Naive thymus-derived CD4-positive, alpha-beta T cell (primary cell): ENCODE results near the gene FUZ. TPM values are rescaled to one million over a fixed set of nuclear protein-coding genes. Genes with fewer than 3 reads are reported as not detected.

Experiments used
- ATAC-seq: fragments of 150-1000 bp; cut with Tn5 transposase; 2 replicates; pipeline ENCODE4 v1.10.0; 2021; ENCODE audit warnings: mild to moderate bottlenecking, moderate library complexity
- CTCF ChIA-PET: fragments of 350-600 bp; sonication (Branson Sonifier 250); formaldehyde crosslinking; loops from one replicate; lab custom pipeline; 2021; ENCODE audit warnings: antibody characterized with exemption; lab: Charles Lee
- POLR2A ChIA-PET: fragments of 350-600 bp; sonication (Branson Sonifier 250); formaldehyde crosslinking; loops from one replicate; lab custom pipeline; 2021; ENCODE audit warnings: antibody characterized with exemption, inconsistent platforms; lab: Charles Lee
- DNase-seq, 9 donors: peaks; one replicate each; pipeline versions ENCODE4 v3.0.0 to v3.0.0-alpha.2; 2020 to 2022; ENCODE audit warnings: mixed read lengths in 1 of 9
- H3K27ac ChIP-seq: one replicate; pipeline ENCODE4 v1.7.0; 2013; ENCODE audit warnings: mild to moderate bottlenecking, low read depth, low read length, moderate library complexity
- H3K27me3 ChIP-seq, 2 donors: one replicate each; pipeline ENCODE4 v1.7.0; 2013; ENCODE audit warnings: low read length in 2 of 2, mild to moderate bottlenecking in 2 of 2, moderate library complexity in 2 of 2; ENCODE audit not compliant: control insufficient read depth in 2 of 2, insufficient read depth in 2 of 2
- H3K36me3 ChIP-seq, 3 experiments: 1 replicate in 2 of 3; 2 replicates in 1 of 3; pipeline ENCODE4 v1.7.0; 2013; ENCODE audit warnings: low read length in 3 of 3, mild to moderate bottlenecking in 3 of 3, moderate library complexity in 1 of 3; ENCODE audit not compliant: insufficient read depth in 3 of 3, control insufficient read depth in 2 of 3
- H3K4me1 ChIP-seq, 2 donors: one replicate each; pipeline ENCODE4 v1.7.0; 2013; ENCODE audit warnings: low read length in 2 of 2, mild to moderate bottlenecking in 2 of 2, moderate library complexity in 1 of 2; ENCODE audit not compliant: control insufficient read depth in 2 of 2, insufficient read depth in 2 of 2
- H3K4me3 ChIP-seq: 2 replicates; pipeline ENCODE4 v1.7.0; 2013; ENCODE audit warnings: mild to moderate bottlenecking, low read length
- H3K9me3 ChIP-seq, 3 experiments: 1 replicate in 2 of 3; 2 replicates in 1 of 3; pipeline ENCODE4 v1.7.0; 2013; ENCODE audit warnings: low read length in 3 of 3; ENCODE audit not compliant: control insufficient read depth in 2 of 3
- H3K27ac Mint-ChIP-seq, 9 donors: one replicate each; pipeline ENCODE4 v1.8.0; 2020 to 2022; ENCODE audit warnings: mixed read lengths in 9 of 9, mild to moderate bottlenecking in 8 of 9, moderate library complexity in 5 of 9, inconsistent platforms in 2 of 9
- H3K27me3 Mint-ChIP-seq, 5 donors: one replicate each; pipeline ENCODE4 v1.8.0; 2021 to 2022; ENCODE audit warnings: mixed read lengths in 5 of 5, mild to moderate bottlenecking in 1 of 5
- H3K36me3 Mint-ChIP-seq, 5 donors: one replicate each; pipeline ENCODE4 v1.8.0; 2020 to 2022; ENCODE audit warnings: mixed read lengths in 5 of 5, mild to moderate bottlenecking in 3 of 5, inconsistent platforms in 1 of 5
- H3K4me1 Mint-ChIP-seq, 7 donors: one replicate each; pipeline ENCODE4 v1.8.0; 2020 to 2022; ENCODE audit warnings: mixed read lengths in 7 of 7, mild to moderate bottlenecking in 3 of 7, inconsistent platforms in 1 of 7
- H3K4me3 Mint-ChIP-seq, 10 donors: one replicate each; pipeline ENCODE4 v1.8.0; 2020 to 2022; ENCODE audit warnings: mild to moderate bottlenecking in 10 of 10, mixed read lengths in 10 of 10, moderate library complexity in 6 of 10, inconsistent platforms in 2 of 10
- H3K9me3 Mint-ChIP-seq, 11 donors: one replicate each; pipeline ENCODE4 v1.8.0; 2020 to 2022; ENCODE audit warnings: mixed read lengths in 11 of 11, mild to moderate bottlenecking in 4 of 11, inconsistent platforms in 1 of 11, moderate library complexity in 1 of 11
- intact Hi-C, 2 donors: fragments of 100-400 bp; cut with micrococcal nuclease; formaldehyde crosslinking; loops; one replicate each; pipeline ENCODE4 v1.15.1; 2023
- polyA plus RNA-seq, 2 donors: library from polyadenylated mRNA; unstranded; fragments of 300-500 nt; fragmentation: Illumina TruSeq; gene quantifications; one replicate each; pipeline ENCODE4 v1.2.3, GENCODE V29; 2021
- total RNA-seq, 6 experiments: library from RNA in 5 of 6; stranded (reverse) in 5 of 6; gene quantifications; 1 replicate in 5 of 6; 2 replicates in 1 of 6; pipeline ENCODE4 v1.2.3 and lab custom pipeline; 2021 to 2026

FUZ gene
- total and polyA plus RNA-seq, 7 experiments from 2014 or later, result 3.8 to 28.4 (median 24.2) TPM

- ChIA-PET POLR2A (interaction anchor here (0.8 to 1.1 kb wide), 2 partner anchors 12 to 28 kb away, joined by 3 to 5 read pairs; no protein-coding TSS in a partner anchor), CTCF (interaction anchor here (0.5 kb wide), 1 partner anchor 113 kb away, joined by 3 read pairs; no protein-coding TSS in a partner anchor)
- no peaks in the 10 kb centered on the region for H3K4me1 ChIP-seq
- no peaks in the 10 kb centered on the region for H3K27me3 ChIP-seq
- no peak overlapping the region for H3K27ac Mint-ChIP-seq
- no peak overlapping the region for H3K4me3 ChIP-seq
- ATAC-seq (no peak), DNase-seq (no peak)
- peaks cover 5 to 24% (median 13%) of the 10 kb centered on the region in 5 donors for H3K36me3 Mint-ChIP-seq
- no peaks in the 10 kb centered on the region for H3K27me3 Mint-ChIP-seq
- H3K4me3 Mint-ChIP-seq, result no peak overlapping the region
- H3K27ac ChIP-seq, result no peak overlapping the region
- no peaks in the 10 kb centered on the region for H3K9me3 Mint-ChIP-seq
- intact Hi-C loops, result no loop called here
- peaks cover 0 to 12% (median 5%) of the 10 kb centered on the region in 7 donors for H3K4me1 Mint-ChIP-seq
- peaks cover 0 to 88% (median 6%) of the 10 kb centered on the region in 3 experiments for H3K36me3 ChIP-seq
- H3K9me3 ChIP-seq, result no peaks in the 10 kb centered on the region
These were observed 17.7 kb upstream of the FUZ start for GRCh38 chr19:49830766-49831165.

DNA sequence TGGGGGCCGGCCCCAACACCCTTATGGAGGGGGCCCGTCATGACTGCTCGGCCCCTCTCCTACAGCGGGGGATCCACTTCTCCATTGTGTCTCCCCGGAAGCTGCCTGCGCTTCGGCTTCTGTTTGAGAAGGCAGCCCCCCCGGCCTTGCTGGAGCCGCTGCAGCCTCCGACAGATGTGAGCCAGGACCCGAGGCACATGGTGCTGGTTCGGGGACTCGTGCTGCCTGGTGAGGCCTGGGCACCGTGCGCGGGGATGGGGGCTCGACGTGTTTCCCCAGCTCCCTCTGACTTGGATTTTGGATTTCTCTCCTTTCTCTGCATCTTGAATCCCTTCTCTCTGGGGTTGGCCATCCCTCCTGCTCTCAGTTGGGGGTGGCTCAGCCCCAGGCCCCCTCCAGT is 16.6 kb upstream of the FUZ start:
- Mint-ChIP-seq H3K27ac (no peak overlapping the region), H3K27me3 (no peaks in the 10 kb centered on the region), H3K4me3 (no peak overlapping the region), H3K9me3 (no peaks in the 10 kb centered on the region), H3K36me3 (peaks cover 4 to 22% (median 11%) of the 10 kb centered on the region in 5 donors), H3K4me1 (peaks cover 0 to 12% (median 5%) of the 10 kb centered on the region in 7 donors)
- no peak overlapping the region for H3K4me3 ChIP-seq
- ChIA-PET CTCF (no interaction called here), POLR2A (no interaction called here)
- no peaks in the 10 kb centered on the region for H3K9me3 ChIP-seq
- no peak for ATAC-seq
- intact Hi-C loops, result no loop called here
- H3K36me3 ChIP-seq, result peaks cover 0 to 78% (median 6%) of the 10 kb centered on the region in 3 experiments
- no peaks in the 10 kb centered on the region for H3K4me1 ChIP-seq
- H3K27me3 ChIP-seq, result no peaks in the 10 kb centered on the region
- DNase-seq, result no peak
- no peak overlapping the region for H3K27ac ChIP-seq

- POLR2A ChIA-PET, result no interaction called here
- H3K36me3 ChIP-seq, result peaks cover 0 to 77% (median 6%) of the 10 kb centered on the region in 3 experiments
These were observed 16.1 kb upstream of the FUZ start for GRCh38 chr19:49829200-49829599.

DNA sequence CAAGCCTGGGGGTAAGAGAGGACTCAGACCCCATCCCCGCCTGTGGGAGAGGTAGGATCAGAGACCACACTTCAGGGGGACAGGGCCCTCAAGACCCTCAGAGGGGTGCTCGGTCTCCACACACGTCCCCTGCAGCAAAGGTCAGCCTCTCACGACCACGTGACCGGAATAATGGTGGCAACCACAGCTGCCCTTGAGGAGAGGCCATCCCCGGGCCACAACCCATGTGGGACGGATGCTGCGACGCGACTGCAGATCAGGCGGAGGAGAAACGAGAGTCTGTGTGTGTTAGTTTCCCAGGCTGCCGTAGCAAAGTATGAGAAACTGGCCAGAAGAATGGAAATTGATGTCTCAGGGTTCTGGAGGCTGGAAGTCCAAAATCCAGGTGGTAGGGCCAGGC is 13.9 kb upstream of the FUZ start:
- H3K36me3 ChIP-seq, result peaks cover 0 to 69% (median 6%) of the 10 kb centered on the region in 3 experiments

More at GRCh38 chr19:49829200-49829599, 16.1 kb upstream of the FUZ start:
- no peaks in the 10 kb centered on the region for H3K9me3 ChIP-seq
- no peak overlapping the region for H3K4me3 ChIP-seq
- CTCF ChIA-PET, result no interaction called here
- Mint-ChIP-seq H3K27me3 (no peaks in the 10 kb centered on the region), H3K27ac (no peak overlapping the region), H3K9me3 (no peaks in the 10 kb centered on the region), H3K36me3 (peaks cover 0 to 18% (median 11%) of the 10 kb centered on the region in 5 donors), H3K4me3 (no peak overlapping the region), H3K4me1 (peaks cover 0 to 11% (median 5%) of the 10 kb centered on the region in 7 donors)
- no peaks in the 10 kb centered on the region for H3K27me3 ChIP-seq
- ATAC-seq, result no peak
- no peaks in the 10 kb centered on the region for H3K4me1 ChIP-seq
- no peak overlapping the region for H3K27ac ChIP-seq
- DNase-seq, result no peak
- intact Hi-C loops, result no loop called here

DNA sequence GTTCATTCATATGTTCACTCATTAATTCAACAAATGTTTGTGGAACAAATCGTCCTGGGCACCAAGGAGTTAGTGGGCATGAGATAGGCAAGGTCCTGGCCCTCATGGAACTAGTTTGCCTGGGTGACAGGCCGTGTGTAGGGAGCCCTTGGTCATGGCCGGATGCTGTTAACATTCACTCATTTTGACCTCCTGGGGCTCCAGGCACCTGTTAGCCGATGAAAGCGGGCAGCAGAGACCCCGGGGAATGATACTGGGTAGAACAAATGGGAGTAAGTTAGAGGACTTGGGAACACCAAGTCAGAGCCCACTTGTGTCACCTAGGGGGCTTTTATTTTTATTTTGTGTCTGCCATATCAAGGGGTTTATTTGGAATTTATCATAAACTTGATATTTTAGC is 11.6 kb upstream of the FUZ start:
- no peak overlapping the region for H3K4me3 ChIP-seq
- H3K27ac ChIP-seq, result no peak overlapping the region
- H3K9me3 ChIP-seq, result no peaks in the 10 kb centered on the region
- peaks cover 6 to 20% (median 12%) of the 10 kb centered on the region in 7 donors for H3K4me1 Mint-ChIP-seq
- no peaks in the 10 kb centered on the region for H3K4me1 ChIP-seq
- H3K27me3 ChIP-seq, result no peaks in the 10 kb centered on the region
- POLR2A ChIA-PET, result interaction anchor here (1.0 kb wide), 1 partner anchor 45 kb away, joined by 3 read pairs; no protein-coding TSS in a partner anchor
- no peaks in the 10 kb centered on the region for H3K27me3 Mint-ChIP-seq
- intact Hi-C loops, result no loop called here
- peaks cover 0 to 46% (median 6%) of the 10 kb centered on the region in 3 experiments for H3K36me3 ChIP-seq
- DNase-seq, result no peak
- peaks cover 0 to 21% (median 6%) of the 10 kb centered on the region in 5 donors for H3K36me3 Mint-ChIP-seq
- CTCF ChIA-PET, result no interaction called here
- H3K27ac Mint-ChIP-seq, result no peak overlapping the region
- no peak for ATAC-seq
- H3K9me3 Mint-ChIP-seq, result no peaks in the 10 kb centered on the region
- no peak overlapping the region for H3K4me3 Mint-ChIP-seq

More for the DNA sequence above, 13.9 kb upstream of the FUZ start:
- Histone ChIP-seq H3K4me3 (no peak overlapping the region), H3K27me3 (no peaks in the 10 kb centered on the region), H3K4me1 (no peaks in the 10 kb centered on the region), H3K27ac (no peak overlapping the region), H3K9me3 (no peaks in the 10 kb centered on the region)
- Mint-ChIP-seq H3K4me3 (no peak overlapping the region), H3K4me1 (peaks cover 0 to 13% (median 5%) of the 10 kb centered on the region in 7 donors), H3K27me3 (no peaks in the 10 kb centered on the region), H3K9me3 (no peaks in the 10 kb centered on the region), H3K27ac (no peak overlapping the region), H3K36me3 (peaks cover 0 to 16% (median 6%) of the 10 kb centered on the region in 5 donors)
- ATAC-seq (no peak), DNase-seq (no peak)
- intact Hi-C loops, result no loop called here
- POLR2A ChIA-PET, result interaction anchor here (0.6 kb wide), 1 partner anchor 17 kb away, joined by 3 read pairs; no protein-coding TSS in a partner anchor
- CTCF ChIA-PET, result no interaction called here

GRCh38 chr19:49823472-49823871 is 10.4 kb upstream of the FUZ start:
- Histone ChIP-seq H3K4me3 (no peak overlapping the region), H3K36me3 (peaks cover 0 to 37% (median 6%) of the 10 kb centered on the region in 3 experiments), H3K27me3 (no peaks in the 10 kb centered on the region), H3K9me3 (no peaks in the 10 kb centered on the region), H3K4me1 (peaks cover 9 to 10% of the 10 kb centered on the region in 2 donors), H3K27ac (no peak overlapping the region)
- no peak for DNase-seq
- H3K4me3 Mint-ChIP-seq, result no peak overlapping the region
- H3K27me3 Mint-ChIP-seq, result no peaks in the 10 kb centered on the region
- intact Hi-C loops, result no loop called here
- ATAC-seq, result no peak
- peaks cover 0 to 21% (median 6%) of the 10 kb centered on the region in 5 donors for H3K36me3 Mint-ChIP-seq
- ChIA-PET POLR2A (no interaction called here), CTCF (no interaction called here)
- H3K9me3 Mint-ChIP-seq, result no peaks in the 10 kb centered on the region
- peaks cover 15 to 29% (median 23%) of the 10 kb centered on the region in 7 donors for H3K4me1 Mint-ChIP-seq
- no peak overlapping the region for H3K27ac Mint-ChIP-seq

GRCh38 chr19:49820125-49820524 is 7.0 kb upstream of the FUZ start:
- intact Hi-C loops, result no loop called here
- peak overlapping the region in 3 of 9 donors; percentile 13 to 100 (median 65) for H3K27ac Mint-ChIP-seq

More at GRCh38 chr19:49820125-49820524, 7.0 kb upstream of the FUZ start:
- DNase-seq (no peak), ATAC-seq (no peak)
- no peak overlapping the region for H3K4me3 ChIP-seq
- Mint-ChIP-seq H3K27me3 (no peaks in the 10 kb centered on the region), H3K9me3 (peaks cover 0 to 4% (median 0%) of the 10 kb centered on the region in 11 donors), H3K36me3 (peaks cover 0 to 13% (median 6%) of the 10 kb centered on the region in 5 donors), H3K4me1 (peaks cover 17 to 34% (median 29%) of the 10 kb centered on the region in 7 donors), H3K4me3 (peak overlapping the region in 7 of 10 donors; percentile 6 to 100 (median 29))
- no peaks in the 10 kb centered on the region for H3K27me3 ChIP-seq
- peaks cover 11 to 17% of the 10 kb centered on the region in 2 donors for H3K4me1 ChIP-seq
- H3K36me3 ChIP-seq, result peaks cover 0 to 28% (median 6%) of the 10 kb centered on the region in 3 experiments
- H3K9me3 ChIP-seq, result no peaks in the 10 kb centered on the region
- no peak overlapping the region for H3K27ac ChIP-seq
- CTCF ChIA-PET, result no interaction called here
- POLR2A ChIA-PET, result interaction anchor here (2.8 to 3.0 kb wide), 2 partner anchors 30 to 55 kb away, joined by 8 to 16 read pairs; partner anchors contain the start of gene PTOV1
